IPS DF 6.9 (cell line): ENCODE data around the gene KCTD17.
A peak's percentile ranks its signal among the peaks of the same experiment; 100 is the strongest.
"Not testable (repeated sequence)": the region's sequence is repeated elsewhere in the genome, so short reads cannot be mapped to it uniquely, and the experiment has no call there.

Experiments
- DNase-seq: peaks from one replicate; pipeline ENCODE4 v3.0.0-alpha.2; 2013; ENCODE audit warnings: low read depth, low spot score
- H3K27ac ChIP-seq: one replicate; pipeline ENCODE4 v1.5.1; 2013; ENCODE audit warnings: low read length, control low read depth
- H3K27me3 ChIP-seq: 2 replicates; pipeline ENCODE4 v1.6.1; 2013; ENCODE audit warnings: mild to moderate bottlenecking, low read length; ENCODE audit not compliant: control insufficient read depth, insufficient read depth
- H3K36me3 ChIP-seq: 2 replicates; pipeline ENCODE4 v1.6.1; 2013; ENCODE audit warnings: low read length; ENCODE audit not compliant: control insufficient read depth, insufficient read depth
- H3K4me1 ChIP-seq: 2 replicates; pipeline ENCODE4 v1.6.1; 2013; ENCODE audit warnings: low read length; ENCODE audit not compliant: control insufficient read depth, insufficient read depth
- H3K4me3 ChIP-seq: 2 replicates; pipeline ENCODE4 v1.5.1; 2013; ENCODE audit warnings: mild to moderate bottlenecking, low read length
- H3K9me3 ChIP-seq: 2 replicates; pipeline ENCODE4 v1.6.1; 2013; ENCODE audit warnings: low read length, inconsistent platforms; ENCODE audit not compliant: control insufficient read depth, insufficient read depth
- WGBS: extraction: QIAGEN DNeasy Blood & Tissue Kit; methylation state at CpG from one replicate; pipeline ENCODE4 v1.1.7; 2013; ENCODE audit warnings: mixed read lengths, missing lambda C conversion rate; ENCODE audit not compliant: insufficient read length, insufficient coverage; 5-methylcytosine and 5-hydroxymethylcytosine counted together

KCTD17 gene

DNA sequence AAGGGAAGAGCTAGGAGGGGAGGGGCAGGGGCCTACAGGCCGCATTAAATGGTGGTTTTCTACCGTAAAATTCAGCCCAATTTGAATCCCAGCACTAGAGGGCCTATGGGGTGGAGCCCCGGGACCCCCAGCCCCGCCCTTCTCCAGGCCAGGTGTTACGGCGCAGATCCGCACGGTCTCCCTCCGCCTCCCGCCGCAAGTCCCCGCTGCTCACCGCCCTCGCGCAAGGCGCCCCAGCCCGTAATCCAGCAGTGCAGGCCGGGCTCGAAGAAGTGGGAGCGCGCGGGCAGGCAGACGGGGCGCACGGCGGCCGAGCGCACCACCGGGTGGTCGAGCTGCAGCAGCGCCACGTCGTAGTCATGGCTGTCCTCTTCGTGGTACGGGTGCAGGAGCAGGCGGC lies 17.3 kb downstream of the KCTD17 start:
- H3K27ac ChIP-seq = no peak overlapping the region
- H3K4me1 ChIP-seq = no peaks in the 10 kb centered on the region
- DNase-seq = peak; percentile 52
- peak overlapping the region; percentile 36; the same call in 1 of the 2 replicates for H3K4me3 ChIP-seq
- H3K36me3 ChIP-seq = no peaks in the 10 kb centered on the region
- no CpG with 5 or more reads among the region's 36 CpGs for WGBS
- H3K27me3 ChIP-seq = peaks cover 16% of the 10 kb centered on the region
- H3K9me3 ChIP-seq = no peaks in the 10 kb centered on the region

DNA sequence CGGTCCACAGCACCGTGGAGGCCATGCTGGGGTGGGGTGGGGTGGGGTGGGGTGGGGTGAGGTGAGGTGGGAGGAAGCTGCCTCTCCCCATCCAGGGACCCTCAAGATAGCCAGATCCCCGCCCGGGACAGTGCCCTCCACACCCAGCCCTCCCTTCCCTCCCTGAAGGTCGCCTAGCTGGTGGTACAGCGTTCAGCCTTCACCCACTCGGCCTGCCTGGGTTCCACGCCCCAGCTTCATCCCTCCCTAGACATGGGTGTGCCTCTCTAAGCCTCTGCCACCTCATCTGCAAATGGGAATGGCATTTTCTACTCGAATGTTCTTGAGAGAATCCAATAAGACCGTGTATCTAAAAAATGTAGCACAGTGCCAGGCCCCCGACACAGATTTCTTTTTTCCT lies 17.8 kb downstream of the KCTD17 start:
- no peaks in the 10 kb centered on the region for H3K9me3 ChIP-seq
- no peaks in the 10 kb centered on the region for H3K4me1 ChIP-seq
- no peak overlapping the region for H3K27ac ChIP-seq
- H3K27me3 ChIP-seq = peaks cover 16% of the 10 kb centered on the region
- H3K36me3 ChIP-seq = no peaks in the 10 kb centered on the region
- peak overlapping the region; percentile 36; the same call in 1 of the 2 replicates for H3K4me3 ChIP-seq
- WGBS = no CpG with 5 or more reads among the region's 11 CpGs
- no peak for DNase-seq

- no CpG with 5 or more reads among the region's 9 CpGs for WGBS
These were observed 18.2 kb downstream of the KCTD17 start for GRCh38 chr22:37069719-37070118.

DNA sequence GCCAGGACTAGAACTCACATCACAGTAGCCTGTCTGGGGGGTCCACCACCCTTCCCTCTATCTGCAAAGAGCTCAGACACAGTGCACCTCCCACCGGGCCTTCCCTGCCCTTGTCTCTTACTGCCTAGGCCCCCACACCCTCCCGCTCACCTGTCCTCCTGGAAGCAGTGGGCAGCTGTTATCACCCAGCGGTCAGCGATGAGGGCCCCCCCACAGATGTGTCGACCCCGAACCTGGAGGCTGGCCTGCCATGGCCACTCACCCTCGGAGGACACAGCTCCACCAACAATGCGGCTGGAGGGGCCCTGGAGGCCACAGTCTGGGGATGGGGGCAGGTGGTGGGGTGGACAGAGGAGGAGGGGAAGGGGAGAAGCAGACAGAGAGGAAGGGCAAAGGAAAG lies 18.8 kb downstream of the KCTD17 start:
- no CpG with 5 or more reads among the region's 8 CpGs for WGBS

More at GRCh38 chr22:37069719-37070118, 18.2 kb downstream of the KCTD17 start:
- Histone ChIP-seq H3K36me3 (no peaks in the 10 kb centered on the region), H3K27ac (no peak overlapping the region), H3K27me3 (peaks cover 16% of the 10 kb centered on the region), H3K4me3 (no peak overlapping the region), H3K9me3 (no peaks in the 10 kb centered on the region), H3K4me1 (no peaks in the 10 kb centered on the region)
- no peak for DNase-seq

GRCh38 chr22:37070744-37071143 lies 19.2 kb downstream of the KCTD17 start:
- H3K9me3 ChIP-seq = no peaks in the 10 kb centered on the region
- H3K4me3 ChIP-seq = no peak overlapping the region
- no peaks in the 10 kb centered on the region for H3K4me1 ChIP-seq
- DNase-seq = no peak
- H3K36me3 ChIP-seq = no peaks in the 10 kb centered on the region
- WGBS = no CpG with 5 or more reads among the region's 9 CpGs
- H3K27ac ChIP-seq = no peak overlapping the region
- peaks cover 16% of the 10 kb centered on the region for H3K27me3 ChIP-seq

More for the DNA sequence above, 18.8 kb downstream of the KCTD17 start:
- Histone ChIP-seq H3K4me1 (no peaks in the 10 kb centered on the region), H3K4me3 (no peak overlapping the region), H3K27me3 (peaks cover 16% of the 10 kb centered on the region), H3K27ac (no peak overlapping the region), H3K36me3 (no peaks in the 10 kb centered on the region), H3K9me3 (no peaks in the 10 kb centered on the region)
- DNase-seq = no peak

GRCh38 chr22:37071850-37072592 lies 20.5 kb downstream of the KCTD17 start:
- not testable (repeated sequence) for H3K9me3 ChIP-seq, DNase-seq, H3K4me3 ChIP-seq, H3K4me1 ChIP-seq, H3K27ac ChIP-seq, H3K36me3 ChIP-seq
- H3K27me3 ChIP-seq = peaks cover 17% of the 10 kb centered on the region
- 100% methylated on average over 4 of the region's 5 CpGs for WGBS

GRCh38 chr22:37072673-37073072 lies 21.1 kb downstream of the KCTD17 start:
- WGBS = 100% methylated on average over 8 of the region's 8 CpGs
- no peak for DNase-seq
- H3K36me3 ChIP-seq = no peaks in the 10 kb centered on the region

GRCh38 chr22:37074537-37074936 lies 23.0 kb downstream of the KCTD17 start:
- no peak for DNase-seq
- no peaks in the 10 kb centered on the region for H3K4me1 ChIP-seq
- H3K27me3 ChIP-seq = peaks cover 13% of the 10 kb centered on the region
- WGBS = no CpG with 5 or more reads among the region's 16 CpGs
- H3K36me3 ChIP-seq = no peaks in the 10 kb centered on the region
- no peak overlapping the region for H3K4me3 ChIP-seq
- H3K9me3 ChIP-seq = no peaks in the 10 kb centered on the region
- no peak overlapping the region for H3K27ac ChIP-seq

More at GRCh38 chr22:37072673-37073072, 21.1 kb downstream of the KCTD17 start:
- Histone ChIP-seq H3K4me3 (no peak overlapping the region), H3K27ac (no peak overlapping the region), H3K9me3 (no peaks in the 10 kb centered on the region), H3K4me1 (no peaks in the 10 kb centered on the region), H3K27me3 (peaks cover 18% of the 10 kb centered on the region)

- Histone ChIP-seq H3K36me3 (no peaks in the 10 kb centered on the region), H3K4me3 (no peak overlapping the region), H3K27me3 (peaks cover 10% of the 10 kb centered on the region), H3K9me3 (no peaks in the 10 kb centered on the region), H3K27ac (no peak overlapping the region), H3K4me1 (no peaks in the 10 kb centered on the region)
- no CpG with 5 or more reads among the region's 17 CpGs for WGBS
- no peak for DNase-seq
These were observed 23.5 kb downstream of the KCTD17 start for GRCh38 chr22:37075046-37075445.

- no peak for DNase-seq
- WGBS = no CpG with 5 or more reads among the region's 9 CpGs
- Histone ChIP-seq H3K4me3 (no peak overlapping the region), H3K36me3 (no peaks in the 10 kb centered on the region), H3K27ac (no peak overlapping the region), H3K27me3 (peaks cover 7% of the 10 kb centered on the region), H3K4me1 (no peaks in the 10 kb centered on the region), H3K9me3 (no peaks in the 10 kb centered on the region)
These were observed 24.4 kb downstream of the KCTD17 start for GRCh38 chr22:37075822-37076433.
